Measurements from ENCODE around the gene RPL36AL. TPM values are rescaled to one million over a fixed set of nuclear protein-coding genes. Genes with fewer than 3 reads are reported as not detected.

Gene RPL36AL
- total RNA-seq, 1 donor from 2014 or later, result 258 TPM

- H3K36me3 ChIP-seq (ENCODE audit: control insufficient read depth, insufficient read depth, low read length), result no peaks in the 10 kb centered on the region
- no peak overlapping the region for H3K4me3 ChIP-seq (ENCODE audit: low read depth, low read length)
- DNase-seq (ENCODE audit: low read depth), result no peak
- no peaks in the 10 kb centered on the region for H3K27me3 ChIP-seq (ENCODE audit: control insufficient read depth, insufficient read depth, low read length)
- no peak for TF ChIP-seq CTCF (IDR thresholded peaks at IDR 0.05; ENCODE audit: insufficient read depth, low read length, poor library complexity, severe bottlenecking)
Measured at GRCh38 chr14:49583629-49584028, 36.8 kb downstream of the RPL36AL start.

GRCh38 chr14:49582113-49582977, 38.1 kb downstream of the RPL36AL start:
- Histone ChIP-seq H3K27me3 (ENCODE audit: control insufficient read depth, insufficient read depth, low read length) (no peaks in the 10 kb centered on the region), H3K36me3 (ENCODE audit: control insufficient read depth, insufficient read depth, low read length) (no peaks in the 10 kb centered on the region), H3K4me3 (ENCODE audit: low read depth, low read length) (no peak overlapping the region)
- TF ChIP-seq CTCF (IDR thresholded peaks at IDR 0.05; ENCODE audit: insufficient read depth, low read length, poor library complexity, severe bottlenecking), result no peak
- no peak for DNase-seq (ENCODE audit: low read depth)

GRCh38 chr14:49581209-49582112, 39.0 kb downstream of the RPL36AL start:
- H3K4me3 ChIP-seq (ENCODE audit: low read depth, low read length), result no peak overlapping the region
- no peaks in the 10 kb centered on the region for H3K27me3 ChIP-seq (ENCODE audit: control insufficient read depth, insufficient read depth, low read length)
- TF ChIP-seq CTCF (IDR thresholded peaks at IDR 0.05; ENCODE audit: insufficient read depth, low read length, poor library complexity, severe bottlenecking), result no peak
- H3K36me3 ChIP-seq (ENCODE audit: control insufficient read depth, insufficient read depth, low read length), result peaks cover 1% of the 10 kb centered on the region
- DNase-seq (ENCODE audit: low read depth), result no peak

- Histone ChIP-seq H3K36me3 (ENCODE audit: control insufficient read depth, insufficient read depth, low read length) (peaks cover 1% of the 10 kb centered on the region), H3K27me3 (ENCODE audit: control insufficient read depth, insufficient read depth, low read length) (no peaks in the 10 kb centered on the region)
Measured at GRCh38 chr14:49579841-49580240, 40.6 kb downstream of the RPL36AL start.

GRCh38 chr14:49578141-49578540, 42.3 kb downstream of the RPL36AL start:
- no peak for DNase-seq (ENCODE audit: low read depth)

More at GRCh38 chr14:49579841-49580240, 40.6 kb downstream of the RPL36AL start:
- TF ChIP-seq CTCF (IDR thresholded peaks at IDR 0.05; ENCODE audit: insufficient read depth, low read length, poor library complexity, severe bottlenecking), result no peak
- no peak for DNase-seq (ENCODE audit: low read depth)
- no peak overlapping the region for H3K4me3 ChIP-seq (ENCODE audit: low read depth, low read length)

More at GRCh38 chr14:49578141-49578540, 42.3 kb downstream of the RPL36AL start:
- no peak for TF ChIP-seq CTCF (IDR thresholded peaks at IDR 0.05; ENCODE audit: insufficient read depth, low read length, poor library complexity, severe bottlenecking)
- Histone ChIP-seq H3K4me3 (ENCODE audit: low read depth, low read length) (no peak overlapping the region), H3K36me3 (ENCODE audit: control insufficient read depth, insufficient read depth, low read length) (peaks cover 1% of the 10 kb centered on the region), H3K27me3 (ENCODE audit: control insufficient read depth, insufficient read depth, low read length) (no peaks in the 10 kb centered on the region)
